Gastroesophageal sphincter (tissue), 4 donors: ENCODE measurements around the gene IFT81. TPM values are rescaled to one million over a fixed set of nuclear protein-coding genes. Genes with fewer than 3 reads are reported as not detected.
"Not testable (repeated sequence)": the region's sequence is repeated elsewhere in the genome, so short reads cannot be mapped to it uniquely, and the experiment has no call there.

Experiments used
- ATAC-seq: fragments of 150-250 bp; one replicate; pipeline ENCODE4 v1.9.1; 2016; ENCODE audit warnings: mild to moderate bottlenecking, moderate library complexity
- H3K27ac ChIP-seq, 4 donors: fragments of 200-600 bp; sonication (generic) in 3 of 4; 1 replicate in 3 of 4; 2 replicates in 1 of 4; pipeline ENCODE4 v1.5.1; 2016 to 2019
- H3K27me3 ChIP-seq: fragments of 200-600 bp; sonication (generic); one replicate; pipeline ENCODE4 v1.5.1; 2019
- H3K36me3 ChIP-seq, 2 donors: fragments of 200-600 bp; sonication (generic); one replicate each; pipeline ENCODE4 v1.5.1; 2019; ENCODE audit warnings: control low read depth in 1 of 2
- H3K4me1 ChIP-seq, 3 donors: fragments of 200-600 bp; sonication (generic); 1 replicate in 2 of 3; 2 replicates in 1 of 3; pipeline ENCODE4 v1.5.1; 2016 to 2019; ENCODE audit warnings: control low read depth in 2 of 3
- H3K4me3 ChIP-seq, 2 donors: fragments of 200-600 bp; sonication (generic); one replicate each; pipeline ENCODE4 v1.5.1; 2019; ENCODE audit warnings: mild to moderate bottlenecking in 1 of 2, moderate library complexity in 1 of 2
- H3K9me3 ChIP-seq, 3 donors: fragments of 200-600 bp; sonication (generic); one replicate each; pipeline ENCODE4 v1.5.1; 2017 to 2019; ENCODE audit warnings: control low read depth in 2 of 3
- EP300 ChIP-seq: sonication (generic); formaldehyde crosslinking; IDR thresholded peaks from one replicate; pipeline ENCODE4 v1.6.1; 2017; ENCODE audit warnings: antibody characterized with exemption, mild to moderate bottlenecking
- POLR2A ChIP-seq, 2 donors: fragments of 450-650 bp; IDR thresholded peaks; one replicate each; pipeline ENCODE4 v1.6.1; 2017; ENCODE audit warnings: antibody characterized with exemption in 2 of 2, mild to moderate bottlenecking in 2 of 2, moderate library complexity in 1 of 2
- POLR2AphosphoS5 ChIP-seq: sonication (generic); formaldehyde crosslinking; IDR thresholded peaks from one replicate; pipeline ENCODE4 v1.6.1; 2017; ENCODE audit warnings: antibody characterized with exemption
- WGBS, 2 donors: methylation state at CpG; one replicate each; pipeline ENCODE4 v1.1.5; 2018; ENCODE audit warnings: low coverage in 1 of 2; 5-methylcytosine and 5-hydroxymethylcytosine counted together
- total RNA-seq, 4 donors: library from RNA; depleted of rRNA; stranded (reverse); fragments of >200 nt; gene quantifications; one replicate each; pipeline ENCODE4 v1.1.0, GENCODE V29; 2016
- TF ChIP-seq, protein P1 (sequence below), 4 experiments: fragments of 200-600 bp in 2 of 4; fragments of 450-650 bp in 2 of 4; sonication (generic) in 1 of 4; IDR thresholded peaks; one replicate each; pipeline ENCODE4 v1.5.1; 2017 to 2019; ENCODE audit warnings: antibody characterized with exemption in 4 of 4, mild to moderate bottlenecking in 2 of 4, moderate library complexity in 2 of 4

IFT81 gene
- total RNA-seq, 4 donors from 2014 or later = 16.0 to 40.0 (median 20.7) TPM

DNA sequence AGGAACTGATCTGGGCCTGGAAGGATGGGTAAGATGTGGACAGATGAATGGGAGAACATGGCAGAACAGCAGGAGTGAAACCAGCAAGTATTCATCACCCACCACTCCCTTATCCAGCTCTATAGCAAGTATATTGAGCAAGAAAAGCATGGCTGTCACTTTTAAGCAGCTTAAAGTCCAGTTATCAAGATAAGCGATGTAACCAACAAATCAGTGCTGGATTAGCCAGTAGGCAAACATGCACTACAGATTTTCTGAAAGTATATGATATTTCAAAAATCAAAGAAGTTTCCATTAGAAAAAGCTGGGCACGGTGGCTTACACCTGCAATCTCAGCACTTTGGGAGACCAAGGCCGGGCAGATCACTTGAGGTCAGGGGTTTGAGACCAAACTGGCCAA lies 103.0 kb downstream of the IFT81 start:
- H3K4me1 ChIP-seq = peaks cover 4 to 49% (median 14%) of the 10 kb centered on the region in 3 donors
- H3K36me3 ChIP-seq = no peaks in the 10 kb centered on the region
- no peaks in the 10 kb centered on the region for H3K27me3 ChIP-seq
- TF ChIP-seq POLR2AphosphoS5 = no peak
- TF ChIP-seq EP300 = no peak
- TF ChIP-seq POLR2A (IDR thresholded peaks at IDR 0.05) = no peak
- TF ChIP-seq, protein P1, sequence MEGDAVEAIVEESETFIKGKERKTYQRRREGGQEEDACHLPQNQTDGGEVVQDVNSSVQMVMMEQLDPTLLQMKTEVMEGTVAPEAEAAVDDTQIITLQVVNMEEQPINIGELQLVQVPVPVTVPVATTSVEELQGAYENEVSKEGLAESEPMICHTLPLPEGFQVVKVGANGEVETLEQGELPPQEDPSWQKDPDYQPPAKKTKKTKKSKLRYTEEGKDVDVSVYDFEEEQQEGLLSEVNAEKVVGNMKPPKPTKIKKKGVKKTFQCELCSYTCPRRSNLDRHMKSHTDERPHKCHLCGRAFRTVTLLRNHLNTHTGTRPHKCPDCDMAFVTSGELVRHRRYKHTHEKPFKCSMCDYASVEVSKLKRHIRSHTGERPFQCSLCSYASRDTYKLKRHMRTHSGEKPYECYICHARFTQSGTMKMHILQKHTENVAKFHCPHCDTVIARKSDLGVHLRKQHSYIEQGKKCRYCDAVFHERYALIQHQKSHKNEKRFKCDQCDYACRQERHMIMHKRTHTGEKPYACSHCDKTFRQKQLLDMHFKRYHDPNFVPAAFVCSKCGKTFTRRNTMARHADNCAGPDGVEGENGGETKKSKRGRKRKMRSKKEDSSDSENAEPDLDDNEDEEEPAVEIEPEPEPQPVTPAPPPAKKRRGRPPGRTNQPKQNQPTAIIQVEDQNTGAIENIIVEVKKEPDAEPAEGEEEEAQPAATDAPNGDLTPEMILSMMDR (IDR thresholded peaks at IDR 0.05) = no peak
- no peak overlapping the region for H3K27ac ChIP-seq
- no peak overlapping the region for H3K4me3 ChIP-seq
- H3K9me3 ChIP-seq = no peaks in the 10 kb centered on the region
- ATAC-seq = no peak
- 97 to 100% methylated on average over 3 of the region's 3 CpGs for WGBS, 2 donors

DNA sequence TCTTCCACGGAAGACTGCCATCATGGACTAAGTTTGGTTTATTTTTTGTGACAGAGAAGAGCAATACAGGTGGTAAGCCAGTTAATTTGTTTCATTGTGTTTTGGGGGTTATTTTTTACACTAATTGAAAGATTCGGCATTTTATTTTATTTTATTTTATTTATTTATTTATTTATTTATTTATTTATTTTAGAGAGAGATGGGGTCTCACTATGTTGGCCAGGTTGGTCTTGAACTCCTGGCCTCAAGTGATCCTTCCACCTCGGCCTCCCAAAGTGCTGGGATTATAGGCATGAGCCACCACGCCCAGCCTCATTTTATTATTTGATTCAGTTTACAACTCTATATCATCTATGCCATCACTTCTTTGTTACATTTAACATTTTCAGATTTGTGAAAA lies 104.2 kb downstream of the IFT81 start:
- H3K36me3 ChIP-seq, ATAC-seq, H3K9me3 ChIP-seq, H3K27ac ChIP-seq, H3K27me3 ChIP-seq, H3K4me3 ChIP-seq: not testable (repeated sequence)
- WGBS, 2 donors = 91 to 94% methylated on average over 3 of the region's 4 CpGs
- peaks cover 4 to 40% (median 12%) of the 10 kb centered on the region in 3 donors for H3K4me1 ChIP-seq

DNA sequence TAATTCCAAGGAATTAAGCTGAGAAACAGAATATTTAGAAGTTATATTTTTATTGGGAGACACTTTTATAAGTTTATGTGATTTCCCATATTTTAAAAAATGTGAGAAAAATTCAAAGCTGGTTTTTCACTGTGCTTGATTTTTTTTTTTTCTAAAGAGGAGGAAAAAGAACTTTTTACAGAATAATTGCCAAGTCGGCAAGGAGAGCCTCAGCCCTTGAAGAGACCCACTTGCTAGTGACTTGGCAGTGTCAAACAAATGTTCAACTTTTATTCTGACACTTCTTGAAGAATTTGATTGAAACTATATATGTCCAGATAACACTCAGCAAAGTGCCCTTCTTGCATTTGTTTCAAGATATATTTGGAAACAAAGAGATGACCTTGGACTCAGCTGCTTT lies 104.6 kb downstream of the IFT81 start:
- no peak for TF ChIP-seq POLR2AphosphoS5
- TF ChIP-seq, protein P1 (IDR thresholded peaks at IDR 0.05) = no peak
- no peak for TF ChIP-seq EP300
- TF ChIP-seq POLR2A (IDR thresholded peaks at IDR 0.05) = no peak
- no peaks in the 10 kb centered on the region for H3K36me3 ChIP-seq
- H3K9me3 ChIP-seq = no peaks in the 10 kb centered on the region
- no peaks in the 10 kb centered on the region for H3K27me3 ChIP-seq
- H3K4me3 ChIP-seq = no peak overlapping the region
- no peak overlapping the region for H3K27ac ChIP-seq
- peaks cover 2 to 40% (median 12%) of the 10 kb centered on the region in 3 donors for H3K4me1 ChIP-seq
- WGBS, 2 donors = 71 to 75% methylated on average over 1 of the region's 1 CpG
- no peak for ATAC-seq

DNA sequence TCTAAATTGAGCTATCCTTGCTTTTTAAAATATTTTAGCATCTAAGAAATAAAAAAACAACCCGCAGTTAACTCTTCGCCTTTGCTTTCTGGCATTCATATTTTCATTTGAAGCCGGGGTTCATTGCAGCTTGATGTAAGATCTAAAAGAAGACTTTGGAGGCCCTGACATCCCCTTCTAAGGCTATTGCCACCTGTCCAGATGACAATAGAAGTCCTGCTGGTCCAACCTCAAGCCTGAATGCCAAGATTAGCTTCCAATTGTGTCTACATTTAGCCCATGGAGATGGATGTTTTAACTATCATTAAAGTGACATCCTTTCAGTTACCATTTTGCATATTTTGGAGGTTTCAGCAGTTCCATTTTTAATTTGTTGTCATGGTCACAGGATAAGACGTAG lies 105.3 kb downstream of the IFT81 start:
- Histone ChIP-seq H3K36me3 (no peaks in the 10 kb centered on the region), H3K27ac (no peak overlapping the region), H3K4me3 (no peak overlapping the region), H3K27me3 (no peaks in the 10 kb centered on the region), H3K4me1 (peaks cover 0 to 40% (median 9%) of the 10 kb centered on the region in 3 donors), H3K9me3 (no peaks in the 10 kb centered on the region)
- WGBS, 2 donors = 88 to 91% methylated on average over 4 of the region's 4 CpGs
- ATAC-seq = no peak
- TF ChIP-seq POLR2AphosphoS5 (no peak), EP300 (no peak), POLR2A (IDR thresholded peaks at IDR 0.05) (no peak)
- TF ChIP-seq, protein P1 (IDR thresholded peaks at IDR 0.05) = no peak

DNA sequence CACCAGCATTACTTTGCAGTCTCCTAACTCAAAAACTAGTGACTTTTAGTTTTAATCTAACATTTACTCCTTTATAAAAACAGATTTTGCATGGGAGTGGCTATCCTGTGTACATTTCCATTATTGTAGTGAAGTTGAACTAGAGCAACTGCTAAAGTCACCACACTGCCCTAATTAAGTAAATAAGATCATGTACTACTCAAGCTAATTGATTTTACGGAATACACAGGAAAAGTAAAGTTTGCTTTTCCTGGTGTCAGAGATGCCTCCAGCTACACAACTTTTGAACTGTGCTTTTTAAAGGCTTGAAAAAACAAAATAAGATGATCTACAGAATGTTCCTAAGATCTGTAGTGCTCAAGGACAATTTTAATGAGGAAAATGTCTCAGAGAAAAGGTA lies 106.5 kb downstream of the IFT81 start:
- Histone ChIP-seq H3K4me3 (no peak overlapping the region), H3K9me3 (no peaks in the 10 kb centered on the region), H3K27ac (peak overlapping the region in 1 of 4 donors; percentile 19), H3K27me3 (no peaks in the 10 kb centered on the region), H3K36me3 (no peaks in the 10 kb centered on the region), H3K4me1 (peaks cover 0 to 38% (median 4%) of the 10 kb centered on the region in 3 donors)
- TF ChIP-seq POLR2A (IDR thresholded peaks at IDR 0.05) (no peak), EP300 (no peak), POLR2AphosphoS5 (no peak)
- TF ChIP-seq, protein P1 (IDR thresholded peaks at IDR 0.05) = no peak
- ATAC-seq = no peak
- WGBS, 2 donors = 43 to 94% methylated on average over 1 of the region's 1 CpG
